ENCODE results near the gene EXOC4.

GRCh38 chr7:133748443-133749407 is 495.8 kb downstream of the EXOC4 start:
- TF ChIP-seq TOE1 (CRISPR knock-in tag; IDR thresholded peaks at IDR 0.05) (no peak), POLR2A (IDR thresholded peaks at IDR 0.05; ENCODE audit: insufficient read depth in 1 of 2, low read depth in 2 of 2, low read length in 2 of 2) (no peak), ESRRA (CRISPR knock-in tag; IDR thresholded peaks at IDR 0.05; ENCODE audit: low read depth) (no peak), SRF (IDR thresholded peaks at IDR 0.05; ENCODE audit: low read depth, low read length) (no peak), CTCF (CRISPR knock-in tag; IDR thresholded peaks at IDR 0.05) (no peak)
- TF ChIP-seq, protein P1, sequence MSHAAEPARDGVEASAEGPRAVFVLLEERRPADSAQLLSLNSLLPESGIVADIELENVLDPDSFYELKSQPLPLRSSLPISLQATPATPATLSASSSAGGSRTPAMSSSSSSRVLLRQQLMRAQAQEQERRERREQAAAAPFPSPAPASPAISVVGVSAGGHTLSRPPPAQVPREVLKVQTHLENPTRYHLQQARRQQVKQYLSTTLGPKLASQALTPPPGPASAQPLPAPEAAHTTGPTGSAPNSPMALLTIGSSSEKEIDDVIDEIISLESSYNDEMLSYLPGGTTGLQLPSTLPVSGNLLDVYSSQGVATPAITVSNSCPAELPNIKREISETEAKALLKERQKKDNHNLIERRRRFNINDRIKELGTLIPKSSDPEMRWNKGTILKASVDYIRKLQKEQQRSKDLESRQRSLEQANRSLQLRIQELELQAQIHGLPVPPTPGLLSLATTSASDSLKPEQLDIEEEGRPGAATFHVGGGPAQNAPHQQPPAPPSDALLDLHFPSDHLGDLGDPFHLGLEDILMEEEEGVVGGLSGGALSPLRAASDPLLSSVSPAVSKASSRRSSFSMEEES (CRISPR knock-in tag; IDR thresholded peaks at IDR 0.05), result no peak

All from HepG2 (cell line).